HepG2 (cell line): ENCODE results near the gene CISD3. TPM values are rescaled to one million over a fixed set of nuclear protein-coding genes. Genes with fewer than 3 reads are reported as not detected.
A peak's percentile ranks its signal among the peaks of the same experiment; 100 is the strongest.

Source experiments
- IRF2 ChIP-seq: IDR thresholded peaks from 2 replicates; pipeline ENCODE4 v1.6.1; 2018; ENCODE audit warnings: missing genetic modification reagents, missing compliant biosample characterization
- NONO ChIP-seq, 2 experiments: fragments of 450-650 bp in 1 of 2; sonication (generic) in 1 of 2; formaldehyde crosslinking in 1 of 2; IDR thresholded peaks in 1 of 2; conservative IDR thresholded peaks in 1 of 2; 2 replicates each; pipeline versions ENCODE4 v1.6.1 to v1.8.0; 2017 to 2022; ENCODE audit warnings: mild to moderate bottlenecking in 1 of 2, missing genetic modification reagents in 1 of 2, moderate library complexity in 1 of 2
- POLR2AphosphoS5 ChIP-seq: IDR thresholded peaks from 2 replicates; pipeline ENCODE4 v1.6.1; 2012; ENCODE audit warnings: low read depth, low read length
- TARDBP ChIP-seq: sonication (generic); formaldehyde crosslinking; IDR thresholded peaks from 2 replicates; pipeline ENCODE4 v1.8.0; 2022; ENCODE audit warnings: mild to moderate bottlenecking, missing genetic modification reagents
- TBX3 ChIP-seq: fragments of 450-650 bp; IDR thresholded peaks from 2 replicates; pipeline ENCODE4 v1.6.1; 2017; ENCODE audit warnings: antibody characterized with exemption, mild to moderate bottlenecking, inconsistent platforms, borderline replicate concordance
- TSC22D2 ChIP-seq: sonication (generic); formaldehyde crosslinking; IDR thresholded peaks from 2 replicates; pipeline ENCODE4 v1.5.1; 2020; ENCODE audit warnings: missing genetic modification reagents, mild to moderate bottlenecking, borderline replicate concordance
- ZBTB38 ChIP-seq: sonication (generic); formaldehyde crosslinking; IDR thresholded peaks from 2 replicates; pipeline ENCODE4 v1.5.1; 2020; ENCODE audit warnings: mild to moderate bottlenecking, missing genetic modification reagents
- ZC3H13 ChIP-seq: sonication (generic); formaldehyde crosslinking; IDR thresholded peaks from 2 replicates; pipeline ENCODE4 v1.8.1; 2023; ENCODE audit warnings: mild to moderate bottlenecking, missing genetic modification reagents, moderate library complexity
- ZFP62 ChIP-seq: sonication (generic); formaldehyde crosslinking; IDR thresholded peaks from 2 replicates; pipeline ENCODE4 v1.4.0; 2020; ENCODE audit warnings: missing genetic modification reagents
- ZFP91 ChIP-seq: sonication (generic); formaldehyde crosslinking; IDR thresholded peaks from 2 replicates; pipeline ENCODE4 v1.9.0; 2022; ENCODE audit warnings: missing genetic modification reagents, mild to moderate bottlenecking, borderline replicate concordance
- ZKSCAN8 ChIP-seq: IDR thresholded peaks from 2 replicates; pipeline ENCODE4 v1.6.1; 2016; ENCODE audit warnings: borderline replicate concordance, missing genetic modification reagents, missing compliant biosample characterization
- ZNF253 ChIP-seq: sonication (generic); formaldehyde crosslinking; IDR thresholded peaks from 2 replicates; pipeline ENCODE4 v1.8.0; 2022; ENCODE audit warnings: mild to moderate bottlenecking, missing genetic modification reagents, borderline replicate concordance
- ZNF557 ChIP-seq: sonication (generic); formaldehyde crosslinking; IDR thresholded peaks from 2 replicates; pipeline ENCODE4 v1.4.0; 2020; ENCODE audit warnings: missing genetic modification reagents
- ZNF768 ChIP-seq: sonication (generic); formaldehyde crosslinking; IDR thresholded peaks from 2 replicates; pipeline ENCODE4 v1.4.0; 2020; ENCODE audit warnings: missing genetic modification reagents
- ZSCAN31 ChIP-seq: sonication (generic); formaldehyde crosslinking; IDR thresholded peaks from 2 replicates; pipeline ENCODE4 v1.5.0; 2020; ENCODE audit warnings: low read depth, mild to moderate bottlenecking, missing genetic modification reagents
- polyA plus RNA-seq, 8 experiments: library from polyadenylated mRNA; depleted of rRNA in 3 of 8; stranded (reverse) in 7 of 8; unstranded in 1 of 8; fragments of >200 nt; fragmentation: Illumina TruSeq in 4 of 8; extraction: Trizol in 4 of 8; gene quantifications; 2 replicates each; pipeline versions ENCODE4 v1.2.1 to v1.2.3, GENCODE V29; 2011 to 2016; ENCODE audit warnings: low read depth in 4 of 8, missing spikeins in 1 of 8, mixed read lengths in 1 of 8; ENCODE audit not compliant: insufficient read depth in 1 of 8
- total RNA-seq, 5 experiments: library from RNA; depleted of rRNA; stranded (reverse); fragments of >200 nt; fragmentation: Illumina TruSeq; extraction: Trizol; gene quantifications; 2 replicates each; pipeline ENCODE4 v1.2.3, GENCODE V29; 2016; ENCODE audit warnings: low read depth in 1 of 5
- TF ChIP-seq, protein P1 (sequence below): sonication (generic); formaldehyde crosslinking; IDR thresholded peaks from 2 replicates; pipeline ENCODE4 v1.5.1; 2020; ENCODE audit warnings: mild to moderate bottlenecking, missing genetic modification reagents, moderate library complexity
- TF ChIP-seq, protein P2 (sequence below): sonication (generic); formaldehyde crosslinking; IDR thresholded peaks from 2 replicates; pipeline ENCODE4 v1.9.0; 2021; ENCODE audit warnings: missing genetic modification reagents, mild to moderate bottlenecking, borderline replicate concordance

CISD3 gene
- total and polyA plus RNA-seq, 2 of the 13 experiments (the other 11 are each of a cell fraction or from before 2014, with no cell fraction given), result 30.0 to 34.1 TPM

DNA sequence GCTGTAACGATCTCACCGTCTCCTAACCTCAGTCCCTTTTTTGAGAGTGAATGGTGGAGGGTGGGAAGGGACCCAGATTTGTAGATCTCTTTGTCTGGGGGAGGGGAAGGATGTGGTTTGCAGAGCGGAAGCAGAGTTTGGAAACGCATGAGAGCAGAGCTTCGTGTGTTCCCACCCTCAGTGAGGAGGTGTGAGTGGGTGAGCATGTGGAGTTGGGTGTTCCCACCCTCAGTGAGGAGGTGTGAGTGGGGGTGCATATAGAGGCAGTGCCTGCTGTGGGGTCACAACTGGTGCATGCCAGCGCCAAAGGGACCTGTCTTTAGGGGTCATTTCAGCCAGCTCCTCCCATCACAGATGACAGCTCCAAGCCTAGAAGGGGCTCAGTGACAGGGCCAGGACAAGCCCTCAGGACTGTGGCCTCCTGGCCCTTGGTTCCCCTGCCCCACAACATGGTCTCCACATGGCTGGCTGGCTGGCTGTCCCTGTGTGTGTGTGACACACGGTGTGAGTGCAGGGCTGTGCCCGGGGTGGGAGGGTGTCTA lies 1.8 kb upstream of the CISD3 start (continued):
- TF ChIP-seq, protein P1, sequence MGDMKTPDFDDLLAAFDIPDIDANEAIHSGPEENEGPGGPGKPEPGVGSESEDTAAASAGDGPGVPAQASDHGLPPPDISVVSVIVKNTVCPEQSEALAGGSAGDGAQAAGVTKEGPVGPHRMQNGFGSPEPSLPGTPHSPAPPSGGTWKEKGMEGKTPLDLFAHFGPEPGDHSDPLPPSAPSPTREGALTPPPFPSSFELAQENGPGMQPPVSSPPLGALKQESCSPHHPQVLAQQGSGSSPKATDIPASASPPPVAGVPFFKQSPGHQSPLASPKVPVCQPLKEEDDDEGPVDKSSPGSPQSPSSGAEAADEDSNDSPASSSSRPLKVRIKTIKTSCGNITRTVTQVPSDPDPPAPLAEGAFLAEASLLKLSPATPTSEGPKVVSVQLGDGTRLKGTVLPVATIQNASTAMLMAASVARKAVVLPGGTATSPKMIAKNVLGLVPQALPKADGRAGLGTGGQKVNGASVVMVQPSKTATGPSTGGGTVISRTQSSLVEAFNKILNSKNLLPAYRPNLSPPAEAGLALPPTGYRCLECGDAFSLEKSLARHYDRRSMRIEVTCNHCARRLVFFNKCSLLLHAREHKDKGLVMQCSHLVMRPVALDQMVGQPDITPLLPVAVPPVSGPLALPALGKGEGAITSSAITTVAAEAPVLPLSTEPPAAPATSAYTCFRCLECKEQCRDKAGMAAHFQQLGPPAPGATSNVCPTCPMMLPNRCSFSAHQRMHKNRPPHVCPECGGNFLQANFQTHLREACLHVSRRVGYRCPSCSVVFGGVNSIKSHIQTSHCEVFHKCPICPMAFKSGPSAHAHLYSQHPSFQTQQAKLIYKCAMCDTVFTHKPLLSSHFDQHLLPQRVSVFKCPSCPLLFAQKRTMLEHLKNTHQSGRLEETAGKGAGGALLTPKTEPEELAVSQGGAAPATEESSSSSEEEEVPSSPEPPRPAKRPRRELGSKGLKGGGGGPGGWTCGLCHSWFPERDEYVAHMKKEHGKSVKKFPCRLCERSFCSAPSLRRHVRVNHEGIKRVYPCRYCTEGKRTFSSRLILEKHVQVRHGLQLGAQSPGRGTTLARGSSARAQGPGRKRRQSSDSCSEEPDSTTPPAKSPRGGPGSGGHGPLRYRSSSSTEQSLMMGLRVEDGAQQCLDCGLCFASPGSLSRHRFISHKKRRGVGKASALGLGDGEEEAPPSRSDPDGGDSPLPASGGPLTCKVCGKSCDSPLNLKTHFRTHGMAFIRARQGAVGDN (CRISPR knock-in tag), result peak; percentile 49; the same call in 1 of the 2 replicates
- TF ChIP-seq ZFP62 (no peak), ZNF768 (CRISPR knock-in tag) (0 out of 2 replicates have a peak, but pooled peaks have one; percentile 37), ZFP91 (CRISPR knock-in tag) (0 out of 2 replicates have a peak, but pooled peaks have one; percentile 20), ZNF557 (CRISPR knock-in tag) (no peak), IRF2 (no peak), ZNF253 (CRISPR knock-in tag) (peak; percentile 79; the same call in 1 of the 2 replicates), ZC3H13 (peak; percentile 61; the same call in 1 of the 2 replicates), TSC22D2 (no peak), ZKSCAN8 (CRISPR knock-in tag) (no peak), TARDBP (CRISPR knock-in tag) (peak; percentile 44; the same call in 1 of the 2 replicates), TBX3 (no peak), ZSCAN31 (CRISPR knock-in tag) (no peak), NONO (IDR thresholded peaks at IDR 0.05) (no peak), NONO (CRISPR knock-in tag; conservative IDR thresholded peaks at IDR 0.05) (peak; percentile 45; the same call in 1 of the 2 replicates), ZBTB38 (CRISPR knock-in tag) (0 out of 2 replicates have a peak, but pooled peaks have one; percentile 27), POLR2AphosphoS5 (peak; percentile 53; the same call in 1 of the 2 replicates)
- TF ChIP-seq, protein P2, sequence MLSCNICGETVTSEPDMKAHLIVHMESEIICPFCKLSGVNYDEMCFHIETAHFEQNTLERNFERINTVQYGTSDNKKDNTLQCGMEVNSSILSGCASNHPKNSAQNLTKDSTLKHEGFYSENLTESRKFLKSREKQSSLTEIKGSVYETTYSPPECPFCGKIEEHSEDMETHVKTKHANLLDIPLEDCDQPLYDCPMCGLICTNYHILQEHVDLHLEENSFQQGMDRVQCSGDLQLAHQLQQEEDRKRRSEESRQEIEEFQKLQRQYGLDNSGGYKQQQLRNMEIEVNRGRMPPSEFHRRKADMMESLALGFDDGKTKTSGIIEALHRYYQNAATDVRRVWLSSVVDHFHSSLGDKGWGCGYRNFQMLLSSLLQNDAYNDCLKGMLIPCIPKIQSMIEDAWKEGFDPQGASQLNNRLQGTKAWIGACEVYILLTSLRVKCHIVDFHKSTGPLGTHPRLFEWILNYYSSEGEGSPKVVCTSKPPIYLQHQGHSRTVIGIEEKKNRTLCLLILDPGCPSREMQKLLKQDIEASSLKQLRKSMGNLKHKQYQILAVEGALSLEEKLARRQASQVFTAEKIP (CRISPR knock-in tag), result no peak
